ENCODE data around the gene RPS15.

DNA sequence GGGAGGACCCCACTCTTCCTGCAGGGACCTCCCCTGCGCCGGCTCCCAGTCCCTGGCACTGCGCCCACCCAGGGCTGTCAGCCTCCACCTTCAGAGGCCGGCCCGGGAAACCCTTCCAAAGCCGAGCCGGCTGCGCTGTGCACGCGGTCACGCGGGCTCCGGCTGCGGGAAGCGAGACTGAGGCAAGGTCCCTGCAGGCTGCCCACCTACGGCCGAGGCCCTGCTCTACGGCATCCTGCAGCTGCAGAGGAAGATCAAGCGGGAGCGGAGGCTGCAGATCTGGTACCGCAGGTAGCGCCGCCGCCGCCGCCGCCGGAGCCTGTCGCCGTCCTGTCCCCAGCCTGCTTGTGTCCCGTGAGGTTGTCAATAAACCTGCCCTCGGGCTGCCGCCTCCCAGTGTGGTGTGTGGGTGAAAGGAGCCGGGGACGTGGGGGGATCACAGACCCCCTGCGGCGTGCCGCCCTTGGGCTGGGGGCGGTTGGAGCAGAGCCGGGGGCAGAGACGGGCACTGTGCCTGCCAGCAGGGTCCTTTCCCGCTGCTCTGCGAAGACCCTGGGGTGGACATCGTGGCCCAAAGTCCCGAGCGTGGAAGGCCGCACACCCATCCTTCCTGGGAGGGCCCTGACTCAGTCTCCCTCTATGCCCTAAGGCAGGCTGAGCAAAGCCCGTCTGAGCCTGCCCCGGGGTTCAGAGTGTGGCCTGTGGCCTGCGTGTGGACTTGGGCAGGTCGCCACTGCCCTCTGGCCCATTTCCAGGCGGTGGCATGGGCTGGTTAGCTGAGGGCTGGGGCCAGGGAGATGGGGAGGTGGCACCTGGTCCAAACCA lies 42.8 kb upstream of the RPS15 start:
- no peak for TF ChIP-seq SP1 (IDR thresholded peaks at IDR 0.05)
- TF ChIP-seq FOXA1 (IDR thresholded peaks at IDR 0.05), result no peak
- no peak for TF ChIP-seq L3MBTL2 (conservative IDR thresholded peaks at IDR 0.05)
- TF ChIP-seq SUZ12 (IDR thresholded peaks at IDR 0.05), result no peak

All from HEK293T (cell line).